Glomerular visceral epithelial cell (primary cell): Measurements from ENCODE around the gene PLEKHN1.
"Not testable (repeated sequence)": the region's sequence is repeated elsewhere in the genome, so short reads cannot be mapped to it uniquely, and the experiment has no call there.

Experiments used
- DNase-seq: peaks from one replicate; pipeline ENCODE4 v3.0.0-alpha.2; 2016; ENCODE audit errors: extremely low spot score

The PLEKHN1 gene

DNA sequence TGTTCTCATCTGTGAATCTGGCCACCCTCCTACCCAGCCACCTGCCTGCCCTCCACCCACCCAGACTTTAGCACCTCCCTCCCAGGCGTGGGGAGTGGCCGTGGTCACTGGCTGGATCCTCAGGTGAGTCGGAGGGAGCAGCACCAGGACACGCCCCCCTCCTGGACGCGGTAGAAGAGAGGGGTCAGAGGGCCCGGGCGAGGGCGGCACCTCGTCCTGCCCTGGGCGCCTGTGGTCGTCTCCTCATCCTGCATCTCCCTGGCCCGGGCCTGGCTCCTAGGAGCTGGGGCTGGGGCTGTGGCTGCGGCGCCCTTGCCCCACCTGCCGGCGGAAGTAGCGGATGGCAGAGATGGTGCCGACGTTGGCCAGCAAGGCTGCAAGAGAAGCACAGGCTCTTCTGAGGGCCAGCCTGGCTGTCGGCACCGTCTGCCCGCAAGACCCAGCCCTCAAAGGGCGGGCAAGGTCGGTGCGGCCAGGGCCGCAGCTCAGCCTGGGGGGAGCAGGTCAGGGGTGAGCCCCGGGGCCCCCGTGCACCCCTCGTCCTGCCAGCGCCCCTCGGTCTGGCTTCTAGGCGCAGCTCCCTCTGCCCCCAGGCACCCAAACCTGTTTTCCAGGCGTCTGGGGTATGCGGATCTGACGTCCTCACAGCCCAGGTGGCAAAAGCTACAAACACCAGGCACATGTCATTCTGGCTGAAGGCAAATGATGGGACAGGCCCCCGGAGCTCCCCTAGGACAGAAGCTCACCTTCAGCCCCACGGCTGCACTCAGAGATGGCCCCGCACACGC, 9.8 kb downstream of the PLEKHN1 start:
- peak; percentile 81 for DNase-seq

GRCh38 chr1:976791-977190, 10.5 kb downstream of the PLEKHN1 start:
- DNase-seq, result not testable (repeated sequence)

DNA sequence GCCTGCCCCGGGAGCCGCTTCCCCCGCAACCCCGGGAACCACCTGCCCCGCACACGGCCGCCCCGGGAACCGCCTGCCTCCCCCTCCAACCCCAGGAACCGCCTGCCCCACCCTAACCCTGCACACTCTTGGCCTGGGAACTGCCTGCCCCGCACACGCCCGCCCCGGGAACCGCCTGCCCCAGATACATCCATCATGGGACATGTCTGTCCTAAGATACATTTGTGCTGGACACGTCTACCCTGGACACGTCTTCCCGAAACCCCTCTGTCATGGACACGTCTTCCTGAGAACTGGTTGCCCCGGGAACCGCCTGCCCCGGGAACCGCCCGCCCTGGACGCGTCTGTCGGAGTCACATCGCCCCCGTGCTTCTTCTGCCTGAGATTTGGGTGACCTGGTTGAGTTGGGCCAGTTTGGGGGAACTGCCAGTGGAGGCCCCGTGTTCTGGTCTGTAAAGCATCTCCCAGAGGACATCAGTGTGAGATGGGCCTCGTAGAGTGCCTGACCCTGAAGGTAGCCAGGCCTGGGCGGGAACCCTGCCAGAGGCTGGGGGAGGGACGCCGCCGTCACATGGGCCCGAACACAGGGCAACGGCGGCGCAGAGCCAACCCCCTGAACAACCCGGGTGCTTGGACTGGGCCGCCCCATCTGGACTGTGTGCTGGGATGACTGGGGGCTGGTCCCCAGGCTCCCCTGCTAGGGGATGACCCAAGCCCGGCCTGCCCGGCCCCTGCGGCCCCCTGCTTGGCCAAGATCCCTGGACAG, 12.0 kb downstream of the PLEKHN1 start:
- no peak for DNase-seq

- DNase-seq, result no peak
Observed at GRCh38 chr1:978835-979743, 12.8 kb downstream of the PLEKHN1 start.

GRCh38 chr1:979744-980072, 13.4 kb downstream of the PLEKHN1 start:
- no peak for DNase-seq

DNA sequence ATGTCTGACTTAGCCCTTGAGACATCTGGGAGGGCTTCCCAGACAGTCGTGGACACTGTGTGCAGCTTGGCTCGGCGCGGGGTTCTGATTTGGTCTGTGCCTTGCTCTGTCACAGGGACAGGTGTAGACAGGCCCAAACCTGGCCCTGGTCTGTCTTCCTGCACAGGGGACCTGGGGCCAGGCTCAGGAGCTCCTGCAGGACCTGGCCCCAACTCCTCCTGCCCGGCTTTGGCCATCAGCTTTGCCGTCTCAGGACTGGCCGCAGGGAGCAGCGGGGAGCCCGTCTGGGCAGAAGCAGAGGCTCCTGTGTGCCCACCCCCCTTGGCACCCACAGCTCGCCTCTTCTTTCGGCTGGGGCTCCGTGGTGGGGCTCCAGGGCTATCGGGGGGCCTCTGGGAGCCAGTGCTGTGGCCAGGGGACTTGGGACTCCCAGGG, 13.9 kb downstream of the PLEKHN1 start:
- DNase-seq, result no peak

GRCh38 chr1:980602-981395, 14.5 kb downstream of the PLEKHN1 start:
- DNase-seq, result no peak

GRCh38 chr1:981491-981954, 15.2 kb downstream of the PLEKHN1 start:
- DNase-seq, result no peak

- no peak for DNase-seq
Observed at GRCh38 chr1:981955-982558, 15.8 kb downstream of the PLEKHN1 start, which contains the start of gene PERM1. Gene PERM1, minus strand, starts transcription at chr1:982093. Its CDS starts 1,064 bp downstream, at chr1:981029.

GRCh38 chr1:982765-983436, 16.6 kb downstream of the PLEKHN1 start:
- no peak for DNase-seq

DNA sequence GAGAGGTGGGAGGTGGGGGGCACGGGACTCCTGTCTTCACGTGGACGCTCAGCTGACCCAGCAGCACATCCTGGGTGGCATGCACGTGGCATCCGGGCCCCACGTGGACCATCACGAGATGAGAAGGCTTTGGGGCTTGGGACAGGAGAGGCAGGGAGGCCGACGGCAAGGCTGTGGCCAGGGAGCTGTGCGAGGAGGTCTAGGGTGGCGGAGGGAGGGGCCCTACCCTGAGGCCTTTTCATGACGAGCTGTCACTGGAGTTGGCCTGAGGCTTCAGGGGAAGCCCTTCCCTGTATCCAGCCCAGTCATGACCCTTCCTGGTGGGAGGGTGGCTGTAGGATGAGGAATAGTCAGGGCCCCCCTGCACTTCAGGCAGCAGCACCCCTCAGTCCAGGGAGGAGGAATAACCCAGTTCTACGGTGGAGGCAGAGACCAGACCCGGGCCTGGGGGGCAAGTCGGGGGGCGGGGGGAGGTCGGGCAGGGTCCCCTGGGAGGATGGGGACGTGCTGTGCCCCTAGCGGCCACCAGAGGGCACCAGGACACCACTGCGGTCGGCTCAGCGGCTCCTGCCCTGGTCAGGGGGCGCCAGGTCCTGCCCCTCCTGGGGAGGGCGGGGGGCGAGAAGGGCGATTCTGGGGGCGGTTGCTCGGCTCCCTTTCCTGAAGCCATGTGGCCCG, 17.7 kb downstream of the PLEKHN1 start:
- peak; percentile 46 for DNase-seq

- no peak for DNase-seq
Observed at GRCh38 chr1:984476-984814, 18.2 kb downstream of the PLEKHN1 start.

DNA sequence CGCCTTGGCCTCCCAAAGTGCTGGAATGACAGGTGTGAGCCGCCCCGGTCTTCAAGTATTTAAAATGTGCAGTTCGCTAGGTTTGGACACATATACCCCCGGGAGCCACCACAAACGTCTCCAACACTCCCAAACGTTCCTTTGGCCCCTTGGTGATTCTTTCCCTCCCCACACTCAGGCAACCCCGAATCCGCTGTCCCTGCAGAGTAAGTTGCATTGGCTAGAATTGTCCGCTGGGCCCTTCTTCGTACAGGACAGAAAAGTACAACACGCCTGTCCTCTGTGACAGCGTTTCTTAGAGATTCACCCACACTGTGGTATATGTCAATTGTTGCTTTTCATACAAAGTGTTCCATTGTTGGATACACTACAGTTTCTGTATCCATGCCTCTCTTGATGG, 18.8 kb downstream of the PLEKHN1 start:
- DNase-seq, result no peak

GRCh38 chr1:988061-988460, 21.8 kb downstream of the PLEKHN1 start:
- not testable (repeated sequence) for DNase-seq

DNA sequence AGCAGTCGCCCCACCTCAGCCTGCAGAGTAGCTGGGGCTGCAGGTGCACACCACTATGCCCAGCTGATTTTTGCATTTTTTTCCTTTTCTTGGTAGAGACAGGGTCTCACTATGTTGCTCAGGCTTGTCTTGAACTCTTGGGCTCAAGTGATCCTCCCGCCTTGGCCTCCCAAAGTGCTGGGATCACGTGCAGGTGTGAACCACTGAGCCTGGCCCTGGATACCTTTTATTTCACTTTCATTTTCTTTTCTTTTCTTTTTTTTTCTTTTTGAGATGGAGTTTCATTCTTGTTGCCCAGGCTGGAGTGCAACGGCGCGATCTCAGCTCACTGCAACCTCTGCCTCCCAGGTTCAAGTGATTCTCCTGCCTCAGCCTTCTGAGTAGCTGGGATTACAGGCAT, 25.0 kb downstream of the PLEKHN1 start:
- DNase-seq, result not testable (repeated sequence)

DNA sequence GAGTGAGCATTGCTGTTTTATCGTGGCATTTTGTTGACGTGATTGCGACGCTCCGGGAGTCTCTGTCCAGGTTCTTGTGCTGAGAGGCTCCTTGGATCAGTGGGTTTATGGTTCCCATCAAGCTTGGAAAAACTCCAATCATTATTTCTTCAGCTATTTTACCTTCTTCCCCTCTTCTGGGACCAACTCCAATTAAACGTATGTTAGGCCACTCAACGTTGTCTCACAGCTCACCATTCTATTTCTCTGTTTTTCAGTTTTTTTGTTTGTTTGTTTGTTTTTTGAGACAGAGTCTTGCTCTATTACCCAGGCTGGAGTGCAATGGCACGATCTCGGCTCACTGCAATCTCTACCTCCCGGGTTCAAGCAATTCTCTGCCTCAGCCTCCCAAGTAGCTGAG, 25.6 kb downstream of the PLEKHN1 start:
- DNase-seq, result no peak

DNA sequence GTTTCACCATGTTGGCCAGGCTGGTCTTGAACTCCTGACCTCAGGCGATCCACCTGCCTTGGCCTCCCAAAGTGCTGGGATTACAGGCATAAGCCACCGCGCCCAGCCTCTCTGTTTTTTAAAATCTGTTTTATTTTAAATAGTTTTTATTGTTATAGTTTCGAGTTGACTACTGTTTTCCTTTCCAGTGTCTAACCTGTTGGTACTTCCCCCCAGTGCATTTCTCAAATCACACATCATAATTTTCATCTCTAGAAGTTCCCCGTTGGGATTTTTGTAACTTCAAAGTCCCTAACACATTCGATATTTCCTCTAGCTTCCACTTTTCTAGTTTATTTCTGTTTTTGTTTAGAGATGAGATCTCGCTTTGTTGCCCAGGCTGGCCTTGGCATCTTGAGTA, 26.1 kb downstream of the PLEKHN1 start:
- no peak for DNase-seq

DNA sequence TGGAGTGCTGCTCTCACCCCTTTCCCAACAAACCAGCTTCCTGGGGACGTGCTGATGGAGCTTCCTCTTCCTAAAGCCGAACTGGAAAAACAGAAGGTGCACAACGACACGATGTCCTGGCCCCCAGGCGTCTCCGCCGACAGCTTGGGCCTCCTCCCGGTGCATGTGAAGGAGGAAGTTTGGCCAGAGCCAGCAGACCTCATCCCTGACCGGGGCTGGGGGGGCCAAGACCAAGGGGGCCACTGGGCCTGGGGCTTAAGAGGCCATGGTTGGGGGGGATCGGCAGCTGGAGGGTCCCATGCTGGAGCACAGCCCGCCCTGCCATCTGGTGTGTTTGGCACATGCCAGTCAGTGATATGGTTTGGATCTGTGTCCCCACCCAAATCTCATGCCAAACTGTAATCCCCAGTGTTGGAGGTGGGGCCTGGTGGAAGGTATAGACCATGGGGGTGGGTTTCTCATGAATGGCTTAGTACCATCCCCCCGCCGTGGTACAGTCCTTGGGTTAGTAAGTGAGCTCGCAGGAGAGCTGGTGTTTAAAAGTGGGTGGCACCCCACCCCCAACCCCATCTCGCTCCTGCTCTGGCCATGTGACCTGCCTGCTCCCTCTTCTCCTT, 27.2 kb downstream of the PLEKHN1 start:
- DNase-seq, result no peak

- not testable (repeated sequence) for DNase-seq
Observed at GRCh38 chr1:994546-994945, 28.3 kb downstream of the PLEKHN1 start.
